C1 segment of cervical spinal cord (tissue), 14 donors: ENCODE measurements around the gene NHS.
"Not testable (repeated sequence)": the region's sequence is repeated elsewhere in the genome, so short reads cannot be mapped to it uniquely, and the experiment has no call there.

Experiments
- DNase-seq, 14 donors: peaks; one replicate each; lab custom pipeline; 2025; lab: John Stamatoyannopoulos, UW

Gene NHS

GRCh38 chrX:17446269-17446668 is 71.3 kb downstream of the NHS start:
- DNase-seq = not testable (repeated sequence)

GRCh38 chrX:17448188-17448587 is 73.2 kb downstream of the NHS start:
- no peak for DNase-seq

- no peak for DNase-seq
Observed at GRCh38 chrX:17449866-17450265, 74.9 kb downstream of the NHS start.

- DNase-seq = no peak
Observed at GRCh38 chrX:17453788-17454187, 78.8 kb downstream of the NHS start.

- peak in 4 of 14 donors; percentile 1 to 24 (median 3) for DNase-seq
Observed at GRCh38 chrX:17456526-17456925, 81.5 kb downstream of the NHS start.

GRCh38 chrX:17459008-17459611 is 84.1 kb downstream of the NHS start:
- DNase-seq = no peak

GRCh38 chrX:17459661-17460060 is 84.7 kb downstream of the NHS start:
- no peak for DNase-seq

GRCh38 chrX:17462881-17463280 is 87.9 kb downstream of the NHS start:
- no peak for DNase-seq

- DNase-seq = no peak
Observed at GRCh38 chrX:17464194-17464593, 89.2 kb downstream of the NHS start.

GRCh38 chrX:17465201-17465600 is 90.2 kb downstream of the NHS start:
- DNase-seq = no peak

GRCh38 chrX:17465802-17466201 is 90.8 kb downstream of the NHS start:
- peak in 1 of 14 donors; percentile 24 for DNase-seq

- DNase-seq = no peak
Observed at GRCh38 chrX:17470136-17470535, 95.1 kb downstream of the NHS start.

- DNase-seq = no peak
Observed at GRCh38 chrX:17471121-17471520, 96.1 kb downstream of the NHS start.

- no peak for DNase-seq
Observed at GRCh38 chrX:17471861-17472260, 96.9 kb downstream of the NHS start.

GRCh38 chrX:17472424-17472823 is 97.4 kb downstream of the NHS start:
- no peak for DNase-seq

GRCh38 chrX:17473021-17473420 is 98.0 kb downstream of the NHS start:
- no peak for DNase-seq

- DNase-seq = no peak
Observed at GRCh38 chrX:17474892-17475291, 99.9 kb downstream of the NHS start.

- no peak for DNase-seq
Observed at GRCh38 chrX:17475449-17476217, 100.6 kb downstream of the NHS start.

GRCh38 chrX:17476411-17476810 is 101.4 kb downstream of the NHS start:
- no peak for DNase-seq

GRCh38 chrX:17481086-17481485 is 106.1 kb downstream of the NHS start:
- DNase-seq = no peak

- DNase-seq = no peak
Observed at GRCh38 chrX:17484592-17484991, 109.6 kb downstream of the NHS start.

GRCh38 chrX:17485391-17485790 is 110.4 kb downstream of the NHS start:
- DNase-seq = no peak

- DNase-seq = no peak
Observed at GRCh38 chrX:17488036-17488435, 113.0 kb downstream of the NHS start.
